CD4-positive, CD25-positive, alpha-beta regulatory T cell (primary cell): Measurements from ENCODE around the gene CEP83. TPM values are rescaled to one million over a fixed set of nuclear protein-coding genes. Genes with fewer than 3 reads are reported as not detected.
"Not testable (repeated sequence)": the region's sequence is repeated elsewhere in the genome, so short reads cannot be mapped to it uniquely, and the experiment has no call there.

ENCODE experiments used
- ATAC-seq, 2 donors: fragments of 150-1000 bp; cut with Tn5 transposase; one replicate each; pipeline ENCODE4 v1.10.0; 2021; ENCODE audit warnings: low read depth in 2 of 2, moderate number of reproducible peaks in 2 of 2, moderate library complexity in 1 of 2
- DNase-seq, 3 donors: peaks; one replicate each; pipeline versions ENCODE4 v3.0.0 to v3.0.0-alpha.2; 2012 to 2022; ENCODE audit warnings: mixed read lengths in 1 of 3
- H3K27ac ChIP-seq: one replicate; pipeline ENCODE4 v1.7.0; 2013; ENCODE audit warnings: mild to moderate bottlenecking, low read length; ENCODE audit not compliant: insufficient read depth, poor library complexity, severe bottlenecking
- H3K27me3 ChIP-seq: one replicate; pipeline ENCODE4 v1.7.0; 2013; ENCODE audit warnings: low read length; ENCODE audit not compliant: control insufficient read depth, insufficient read depth
- H3K36me3 ChIP-seq: one replicate; pipeline ENCODE4 v1.7.0; 2013; ENCODE audit warnings: mild to moderate bottlenecking, low read length, moderate library complexity; ENCODE audit not compliant: control insufficient read depth, insufficient read depth
- H3K4me1 ChIP-seq: 2 replicates; pipeline ENCODE4 v1.7.0; 2013; ENCODE audit warnings: mild to moderate bottlenecking, low read length; ENCODE audit not compliant: insufficient read depth, control insufficient read depth, poor library complexity, severe bottlenecking
- H3K4me3 ChIP-seq: one replicate; pipeline ENCODE4 v1.7.0; 2013; ENCODE audit warnings: low read depth, mild to moderate bottlenecking, low read length, moderate library complexity
- H3K9me3 ChIP-seq, 2 experiments: 1 replicate in 1 of 2; 2 replicates in 1 of 2; pipeline ENCODE4 v1.7.0; 2013; ENCODE audit warnings: low read length in 2 of 2, mild to moderate bottlenecking in 1 of 2, moderate library complexity in 1 of 2; ENCODE audit not compliant: control insufficient read depth in 2 of 2
- H3K27ac Mint-ChIP-seq, 3 donors: one replicate each; pipeline ENCODE4 v1.8.0; 2020 to 2022; ENCODE audit warnings: mild to moderate bottlenecking in 3 of 3, mixed read lengths in 3 of 3, moderate library complexity in 2 of 3
- H3K27me3 Mint-ChIP-seq: one replicate; pipeline ENCODE4 v1.8.0; 2022; ENCODE audit warnings: mild to moderate bottlenecking, mixed read lengths
- H3K36me3 Mint-ChIP-seq: one replicate; pipeline ENCODE4 v1.8.0; 2020; ENCODE audit warnings: mixed read lengths
- H3K4me1 Mint-ChIP-seq, 4 donors: one replicate each; pipeline ENCODE4 v1.8.0; 2020 to 2022; ENCODE audit warnings: mixed read lengths in 4 of 4, mild to moderate bottlenecking in 1 of 4
- H3K4me3 Mint-ChIP-seq, 4 donors: one replicate each; pipeline ENCODE4 v1.8.0; 2020 to 2022; ENCODE audit warnings: mild to moderate bottlenecking in 4 of 4, mixed read lengths in 4 of 4, moderate library complexity in 3 of 4
- H3K9me3 Mint-ChIP-seq, 7 donors: one replicate each; pipeline ENCODE4 v1.8.0; 2020 to 2022; ENCODE audit warnings: mixed read lengths in 7 of 7, mild to moderate bottlenecking in 3 of 7, moderate library complexity in 2 of 7
- polyA plus RNA-seq, 4 donors: library from polyadenylated mRNA; unstranded; fragments of 300-500 nt; fragmentation: Illumina TruSeq; gene quantifications; one replicate each; pipeline ENCODE4 v1.2.3, GENCODE V29; 2021
- total RNA-seq: library from RNA; stranded (reverse); gene quantifications from one replicate; pipeline ENCODE4 v1.2.3, GENCODE V29; 2022

CEP83 gene
- total and polyA plus RNA-seq, 5 donors from 2014 or later, result 3.7 to 14.2 (median 5.1) TPM

DNA sequence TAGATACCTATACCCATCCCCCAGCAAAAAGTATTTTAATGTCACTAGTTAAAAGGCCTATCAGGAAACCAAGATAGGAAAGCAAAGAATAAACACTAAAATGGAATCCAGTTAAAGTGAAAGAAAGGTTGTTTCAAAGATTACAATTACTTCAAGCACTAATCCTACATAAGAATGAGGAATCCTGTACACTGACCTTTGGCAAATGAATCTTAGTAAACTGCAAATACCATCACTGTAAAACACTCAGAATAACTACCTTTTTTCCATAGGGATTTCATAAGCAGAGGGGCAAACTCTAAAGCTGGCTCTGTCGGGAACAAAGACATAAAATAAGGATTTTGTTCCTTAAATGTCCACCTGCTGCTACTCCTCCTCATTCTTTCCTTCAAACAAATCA is 25.9 kb downstream of the CEP83 start:
- no peak overlapping the region for H3K27ac Mint-ChIP-seq

DNA sequence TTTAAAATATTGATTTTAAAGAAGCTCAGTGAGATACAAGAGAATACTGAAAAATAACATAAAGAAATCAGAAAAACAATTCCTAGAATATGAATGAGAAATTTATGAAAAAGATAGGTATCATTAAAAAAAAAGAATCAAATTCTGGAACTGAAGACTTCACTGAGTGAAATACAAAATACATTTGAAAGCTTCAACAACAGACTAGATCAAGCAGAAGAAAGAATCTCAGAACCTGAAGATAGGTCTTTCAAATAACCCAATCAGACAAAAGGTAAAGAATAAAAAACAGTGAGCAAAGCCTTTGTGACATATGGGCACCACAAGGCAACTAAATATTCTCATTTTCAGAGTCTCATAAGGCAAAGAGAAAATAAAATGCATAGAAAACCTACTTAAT is 29.4 kb downstream of the CEP83 start:
- no peak overlapping the region for H3K27ac Mint-ChIP-seq
- peaks cover 0 to 28% (median 11%) of the 10 kb centered on the region in 7 donors for H3K9me3 Mint-ChIP-seq
- H3K4me1 ChIP-seq, result no peaks in the 10 kb centered on the region
- no peak for ATAC-seq
- no peak overlapping the region for H3K4me3 ChIP-seq
- H3K36me3 Mint-ChIP-seq, result peaks cover 24% of the 10 kb centered on the region
- H3K9me3 ChIP-seq, result peaks cover 14 to 22% of the 10 kb centered on the region in 2 experiments
- no peak overlapping the region for H3K4me3 Mint-ChIP-seq
- H3K27ac ChIP-seq, result no peak overlapping the region
- H3K27me3 Mint-ChIP-seq, result no peaks in the 10 kb centered on the region
- peaks cover 2 to 8% (median 6%) of the 10 kb centered on the region in 4 donors for H3K4me1 Mint-ChIP-seq
- no peak for DNase-seq
- H3K27me3 ChIP-seq, result no peaks in the 10 kb centered on the region
- H3K36me3 ChIP-seq, result no peaks in the 10 kb centered on the region

More for the DNA sequence above, 25.9 kb downstream of the CEP83 start:
- H3K27me3 ChIP-seq, result no peaks in the 10 kb centered on the region
- Mint-ChIP-seq H3K4me3 (no peak overlapping the region), H3K4me1 (peaks cover 6 to 18% (median 14%) of the 10 kb centered on the region in 4 donors), H3K36me3 (peaks cover 12% of the 10 kb centered on the region), H3K9me3 (peaks cover 0 to 23% (median 10%) of the 10 kb centered on the region in 7 donors), H3K27me3 (no peaks in the 10 kb centered on the region)
- ATAC-seq (no peak), DNase-seq (no peak)
- peaks cover 14 to 22% of the 10 kb centered on the region in 2 experiments for H3K9me3 ChIP-seq
- no peaks in the 10 kb centered on the region for H3K4me1 ChIP-seq
- H3K36me3 ChIP-seq, result no peaks in the 10 kb centered on the region
- no peak overlapping the region for H3K4me3 ChIP-seq
- no peak overlapping the region for H3K27ac ChIP-seq

DNA sequence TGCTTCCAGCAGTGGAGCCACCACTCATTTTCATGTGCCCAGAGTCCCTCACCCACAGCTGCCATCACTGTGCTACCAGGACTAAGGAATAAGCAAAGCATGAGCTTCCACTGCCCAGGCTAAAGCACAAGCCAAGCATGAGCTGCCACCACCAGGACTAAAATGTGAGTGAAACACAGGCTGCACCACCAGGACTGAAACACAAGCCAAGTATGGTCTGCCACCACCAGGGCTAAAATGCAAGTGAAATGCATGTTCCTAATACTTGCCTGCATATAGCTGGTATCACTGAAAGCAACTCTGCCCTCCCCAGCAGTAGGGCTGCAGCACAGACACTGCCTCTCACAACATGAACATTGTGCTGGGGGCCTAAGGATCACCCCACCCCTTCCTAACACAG is 30.0 kb downstream of the CEP83 start:
- DNase-seq, result peak in 1 of 3 donors; percentile 20
- Mint-ChIP-seq H3K9me3 (peaks cover 0 to 32% (median 11%) of the 10 kb centered on the region in 7 donors), H3K36me3 (peaks cover 24% of the 10 kb centered on the region), H3K4me1 (peaks cover 0 to 7% (median 4%) of the 10 kb centered on the region in 4 donors), H3K27me3 (no peaks in the 10 kb centered on the region), H3K27ac (no peak overlapping the region), H3K4me3 (no peak overlapping the region)
- Histone ChIP-seq H3K27me3 (no peaks in the 10 kb centered on the region), H3K4me3 (no peak overlapping the region), H3K27ac (no peak overlapping the region), H3K9me3 (peaks cover 14 to 22% of the 10 kb centered on the region in 2 experiments), H3K4me1 (no peaks in the 10 kb centered on the region), H3K36me3 (no peaks in the 10 kb centered on the region)
- ATAC-seq, result no peak

- peaks cover 24% of the 10 kb centered on the region for H3K36me3 Mint-ChIP-seq
- no peak overlapping the region for H3K27ac Mint-ChIP-seq
- H3K9me3 ChIP-seq, result peaks cover 14 to 22% of the 10 kb centered on the region in 2 experiments
- H3K27ac ChIP-seq, result no peak overlapping the region
- no peaks in the 10 kb centered on the region for H3K27me3 ChIP-seq
- no peak overlapping the region for H3K4me3 Mint-ChIP-seq
- no peaks in the 10 kb centered on the region for H3K36me3 ChIP-seq
- no peak overlapping the region for H3K4me3 ChIP-seq
- no peaks in the 10 kb centered on the region for H3K27me3 Mint-ChIP-seq
- no peaks in the 10 kb centered on the region for H3K4me1 ChIP-seq
- H3K4me1 Mint-ChIP-seq, result peaks cover 0 to 7% (median 4%) of the 10 kb centered on the region in 4 donors
- H3K9me3 Mint-ChIP-seq, result peaks cover 0 to 34% (median 11%) of the 10 kb centered on the region in 7 donors
- no peak for DNase-seq
- no peak for ATAC-seq
Observed at GRCh38 chr12:94429191-94429590, 30.5 kb downstream of the CEP83 start.

GRCh38 chr12:94427501-94428381 is 31.9 kb downstream of the CEP83 start:
- H3K9me3 ChIP-seq, result peaks cover 19 to 32% of the 10 kb centered on the region in 2 experiments
- no peaks in the 10 kb centered on the region for H3K36me3 ChIP-seq
- no peaks in the 10 kb centered on the region for H3K4me1 ChIP-seq
- no peak overlapping the region for H3K4me3 ChIP-seq
- H3K27ac ChIP-seq, result no peak overlapping the region
- H3K27me3 Mint-ChIP-seq, result no peaks in the 10 kb centered on the region
- H3K27ac Mint-ChIP-seq, result no peak overlapping the region
- H3K9me3 Mint-ChIP-seq, result peaks cover 3 to 42% (median 13%) of the 10 kb centered on the region in 7 donors
- no peak for DNase-seq
- H3K4me1 Mint-ChIP-seq, result peaks cover 0 to 7% (median 6%) of the 10 kb centered on the region in 4 donors
- ATAC-seq, result no peak
- peaks cover 20% of the 10 kb centered on the region for H3K36me3 Mint-ChIP-seq
- no peaks in the 10 kb centered on the region for H3K27me3 ChIP-seq
- no peak overlapping the region for H3K4me3 Mint-ChIP-seq

- no peaks in the 10 kb centered on the region for H3K4me1 ChIP-seq
- H3K27ac Mint-ChIP-seq, result no peak overlapping the region
- H3K4me3 ChIP-seq, result no peak overlapping the region
- peaks cover 32 to 41% of the 10 kb centered on the region in 2 experiments for H3K9me3 ChIP-seq
- DNase-seq, result no peak
- no peaks in the 10 kb centered on the region for H3K36me3 ChIP-seq
- peaks cover 3 to 42% (median 12%) of the 10 kb centered on the region in 7 donors for H3K9me3 Mint-ChIP-seq
- no peaks in the 10 kb centered on the region for H3K27me3 ChIP-seq
- H3K27me3 Mint-ChIP-seq, result no peaks in the 10 kb centered on the region
- H3K4me3 Mint-ChIP-seq, result no peak overlapping the region
- H3K27ac ChIP-seq, result no peak overlapping the region
- peaks cover 16% of the 10 kb centered on the region for H3K36me3 Mint-ChIP-seq
- H3K4me1 Mint-ChIP-seq, result peaks cover 0 to 7% (median 6%) of the 10 kb centered on the region in 4 donors
- no peak for ATAC-seq
Observed at GRCh38 chr12:94426049-94426448, 33.6 kb downstream of the CEP83 start.

DNA sequence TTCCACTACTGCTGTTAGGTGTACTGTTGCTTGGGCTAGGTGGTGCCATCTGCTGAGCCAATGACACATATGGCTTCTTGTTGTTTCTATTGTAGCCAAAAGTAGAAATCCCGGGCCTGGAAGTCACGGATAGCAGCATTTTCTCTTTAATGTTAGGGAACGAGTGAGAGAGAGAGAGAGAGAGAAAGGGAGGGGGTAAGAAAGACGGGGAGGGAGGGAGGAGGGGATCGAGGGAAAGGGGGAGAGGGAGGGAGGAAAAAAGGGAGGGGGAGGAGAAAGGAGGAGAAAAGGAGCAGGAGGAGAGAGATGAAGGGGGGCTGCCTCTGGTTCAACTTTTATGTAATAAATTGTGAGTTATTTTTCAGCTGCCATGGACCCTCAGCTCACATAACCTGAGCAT is 34.8 kb downstream of the CEP83 start:
- peaks cover 22 to 29% of the 10 kb centered on the region in 2 experiments for H3K9me3 ChIP-seq
- H3K4me1 Mint-ChIP-seq, H3K4me1 ChIP-seq, DNase-seq, H3K27me3 Mint-ChIP-seq, H3K36me3 ChIP-seq, ATAC-seq, H3K4me3 Mint-ChIP-seq, H3K4me3 ChIP-seq, H3K27ac ChIP-seq, H3K27me3 ChIP-seq, H3K27ac Mint-ChIP-seq: not testable (repeated sequence)
- peaks cover 0 to 32% (median 6%) of the 10 kb centered on the region in 7 donors for H3K9me3 Mint-ChIP-seq
- peaks cover 16% of the 10 kb centered on the region for H3K36me3 Mint-ChIP-seq
